Measurements from ENCODE around the gene AOC1.

The AOC1 gene

GRCh38 chr7:150855476-150856302 is 3.4 kb downstream of the AOC1 start (continued):
- TF ChIP-seq SCRT2 (tag by site-specific recombination; IDR thresholded peaks at IDR 0.05) (no peak), ZNF664 (tag by site-specific recombination; IDR thresholded peaks at IDR 0.05) (no peak), ZNF302 (tag by site-specific recombination; IDR thresholded peaks at IDR 0.05; ENCODE audit: low read depth) (no peak), MYNN (tag by site-specific recombination; IDR thresholded peaks at IDR 0.05; ENCODE audit: borderline replicate concordance) (no peak), ZNF19 (tag by site-specific recombination; IDR thresholded peaks at IDR 0.05; ENCODE audit: low read depth) (no peak), ZNF221 (tag by site-specific recombination; IDR thresholded peaks at IDR 0.05; ENCODE audit: borderline replicate concordance) (no peak), ZNF362 (tag by site-specific recombination; IDR thresholded peaks at IDR 0.05) (no peak), ZNF777 (tag by site-specific recombination; IDR thresholded peaks at IDR 0.05; ENCODE audit: borderline replicate concordance) (no peak), ZNF175 (tag by site-specific recombination; IDR thresholded peaks at IDR 0.05) (no peak), ZNF513 (tag by site-specific recombination; IDR thresholded peaks at IDR 0.05) (no peak), ZNF580 (tag by site-specific recombination; IDR thresholded peaks at IDR 0.05) (no peak), ZNF335 (tag by site-specific recombination; conservative IDR thresholded peaks at IDR 0.05) (no peak), ZNF654 (tag by site-specific recombination; IDR thresholded peaks at IDR 0.05; ENCODE audit: low read depth) (no peak)

GRCh38 chr7:150856303-150857275 is 4.3 kb downstream of the AOC1 start:
- Histone ChIP-seq H3K9me3 (ENCODE audit: control insufficient read depth, insufficient read depth, low read depth, low read length) (no peaks in the 10 kb centered on the region), H3K27ac (ENCODE audit: extremely low read depth, low read depth, low read length) (no peak overlapping the region), H3K36me3 (ENCODE audit: control insufficient read depth in 2 of 2, insufficient read depth in 1 of 2, low read length in 2 of 2) (no peaks in the 10 kb centered on the region), H3K4me3 (ENCODE audit: low read depth, low read length) (no peak overlapping the region), H3K4me1 (ENCODE audit: control insufficient read depth, insufficient read depth, low read length) (no peaks in the 10 kb centered on the region)
- CTCF ChIA-PET: interaction anchor here (0.5 to 1.5 kb wide), 4 partner anchors 17 to 81 kb away, joined by 3 to 7 read pairs (median 3); no protein-coding TSS in a partner anchor
- POLR2A ChIA-PET: no interaction called here
- no peak for TF ChIP-seq KLF17 (tag by site-specific recombination; IDR thresholded peaks at IDR 0.05)

GRCh38 chr7:150857276-150858055 is 5.1 kb downstream of the AOC1 start:
- H3K4me1 ChIP-seq (ENCODE audit: control insufficient read depth, insufficient read depth, low read length): no peaks in the 10 kb centered on the region
- H3K36me3 ChIP-seq (ENCODE audit: control insufficient read depth in 2 of 2, insufficient read depth in 1 of 2, low read length in 2 of 2): no peaks in the 10 kb centered on the region
- ChIA-PET POLR2A (no interaction called here), CTCF (interaction anchor here (0.7 kb wide), 1 partner anchor 131 kb away, joined by 3 read pairs; no protein-coding TSS in a partner anchor)
- H3K9me3 ChIP-seq (ENCODE audit: control insufficient read depth, insufficient read depth, low read depth, low read length): no peaks in the 10 kb centered on the region
- no peak overlapping the region for H3K4me3 ChIP-seq (ENCODE audit: low read depth, low read length)
- H3K27ac ChIP-seq (ENCODE audit: extremely low read depth, low read depth, low read length): no peak overlapping the region
- no peak for TF ChIP-seq ZFHX2 (tag by site-specific recombination; conservative IDR thresholded peaks at IDR 0.05)
- no peak for TF ChIP-seq ZNF114 (tag by site-specific recombination; IDR thresholded peaks at IDR 0.05)
- TF ChIP-seq REPIN1 (tag by site-specific recombination; IDR thresholded peaks at IDR 0.05; ENCODE audit: low read depth): no peak
- TF ChIP-seq ZNF843 (tag by site-specific recombination; IDR thresholded peaks at IDR 0.05): no peak
- no peak for TF ChIP-seq ZBTB1 (tag by site-specific recombination; IDR thresholded peaks at IDR 0.05)
- TF ChIP-seq ZNF184 (tag by site-specific recombination; IDR thresholded peaks at IDR 0.05): no peak
- no peak for TF ChIP-seq ZNF2 (tag by site-specific recombination; IDR thresholded peaks at IDR 0.05)
- no peak for TF ChIP-seq KLF10 (tag by site-specific recombination; IDR thresholded peaks at IDR 0.05)
- TF ChIP-seq ZBTB10 (tag by site-specific recombination; IDR thresholded peaks at IDR 0.05): no peak
